HG03565 (cell line): ENCODE data around the gene RAB36.

Source experiments
- ATAC-seq: cut with Tn5 transposase; IDR thresholded peaks from one replicate; pipeline ENCODE4 v1.9.1; 2021; ENCODE audit warnings: mild to moderate bottlenecking, moderate library complexity; ENCODE audit not compliant: unreplicated experiment

The RAB36 gene

GRCh38 chr22:23180893-23181720 is 35.8 kb downstream of the RAB36 start:
- ATAC-seq = no peak

GRCh38 chr22:23181721-23182308 is 36.5 kb downstream of the RAB36 start:
- no peak for ATAC-seq

- ATAC-seq = no peak
Observed at GRCh38 chr22:23182309-23183060, 37.2 kb downstream of the RAB36 start.

- no peak for ATAC-seq
Observed at GRCh38 chr22:23183061-23183698, 37.9 kb downstream of the RAB36 start.

GRCh38 chr22:23184100-23184763 is 39.0 kb downstream of the RAB36 start:
- ATAC-seq = no peak

GRCh38 chr22:23184764-23185113 is 39.5 kb downstream of the RAB36 start:
- ATAC-seq = no peak

GRCh38 chr22:23187211-23187610 is 41.9 kb downstream of the RAB36 start:
- no peak for ATAC-seq

- ATAC-seq = no peak
Observed at GRCh38 chr22:23187871-23188700, 42.8 kb downstream of the RAB36 start.

- ATAC-seq = no peak
Observed at GRCh38 chr22:23190526-23190925, 45.2 kb downstream of the RAB36 start.

GRCh38 chr22:23192133-23192532 is 46.9 kb downstream of the RAB36 start:
- ATAC-seq = no peak

- no peak for ATAC-seq
Observed at GRCh38 chr22:23192558-23192957, 47.3 kb downstream of the RAB36 start.

GRCh38 chr22:23193196-23193827 is 48.0 kb downstream of the RAB36 start:
- no peak for ATAC-seq

- ATAC-seq = no peak
Observed at GRCh38 chr22:23193882-23194281, 48.6 kb downstream of the RAB36 start.

- ATAC-seq = no peak
Observed at GRCh38 chr22:23196165-23196564, 50.9 kb downstream of the RAB36 start.

GRCh38 chr22:23197836-23198235 is 52.6 kb downstream of the RAB36 start:
- ATAC-seq = no peak

GRCh38 chr22:23199159-23199558 is 53.9 kb downstream of the RAB36 start:
- ATAC-seq = no peak

- ATAC-seq = no peak
Observed at GRCh38 chr22:23200898-23201297, 55.6 kb downstream of the RAB36 start.

- no peak for ATAC-seq
Observed at GRCh38 chr22:23202812-23203451, 57.7 kb downstream of the RAB36 start.
